ENCODE results near the gene JAK1.

Gene JAK1

DNA sequence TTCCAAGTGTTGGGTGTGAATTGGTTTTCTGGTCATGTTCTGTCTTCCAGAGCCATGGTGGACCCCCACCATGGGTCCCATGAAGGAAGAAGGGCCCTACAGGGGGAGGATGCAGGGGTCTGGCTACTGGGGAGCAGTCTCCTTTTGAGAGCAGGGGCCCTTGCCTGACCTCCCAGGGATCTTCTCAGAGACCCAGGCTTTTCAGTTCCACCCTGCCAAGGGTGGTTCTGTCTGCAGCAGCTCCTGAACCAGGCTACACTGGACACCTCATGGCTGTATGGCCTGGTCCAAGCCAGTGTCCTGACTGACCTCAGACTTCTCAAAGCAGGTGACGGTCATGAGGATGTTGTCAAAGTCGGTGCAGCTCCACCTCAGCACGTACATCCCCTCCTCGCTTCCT is 109.0 kb downstream of the JAK1 start:
- H3K36me3 ChIP-seq = no peaks in the 10 kb centered on the region; the same call in none of the 2 replicates

DNA sequence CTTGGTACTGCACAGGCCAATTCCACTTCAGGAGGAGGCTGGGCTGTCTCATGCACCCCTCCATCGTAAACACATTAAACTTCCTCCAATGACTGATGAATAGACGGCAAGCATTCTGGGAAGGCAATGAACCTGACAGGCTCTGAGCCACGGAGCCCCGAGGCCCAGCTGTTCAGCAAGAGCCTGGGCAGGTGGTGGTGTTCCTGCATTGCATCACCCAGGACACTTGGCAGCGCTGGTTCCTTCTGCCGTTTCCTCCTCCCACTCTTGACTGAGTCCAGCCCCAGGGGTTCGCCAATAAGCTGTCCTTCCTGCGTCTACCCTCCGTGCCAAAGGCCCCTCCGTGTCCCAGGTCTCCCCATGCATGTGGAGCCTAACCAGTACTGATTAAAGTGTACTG is 109.8 kb downstream of the JAK1 start:
- Histone ChIP-seq H3K36me3 (no peaks in the 10 kb centered on the region; the same call in none of the 2 replicates), H3K27ac (no peak overlapping the region), H3K9me3 (ENCODE audit: severe bottlenecking) (no peaks in the 10 kb centered on the region), H3K27me3 (ENCODE audit: insufficient read depth, low read depth, severe bottlenecking) (no peaks in the 10 kb centered on the region), H3K4me3 (ENCODE audit: low read depth, low read length) (no peak overlapping the region)
- TF ChIP-seq, protein P1, sequence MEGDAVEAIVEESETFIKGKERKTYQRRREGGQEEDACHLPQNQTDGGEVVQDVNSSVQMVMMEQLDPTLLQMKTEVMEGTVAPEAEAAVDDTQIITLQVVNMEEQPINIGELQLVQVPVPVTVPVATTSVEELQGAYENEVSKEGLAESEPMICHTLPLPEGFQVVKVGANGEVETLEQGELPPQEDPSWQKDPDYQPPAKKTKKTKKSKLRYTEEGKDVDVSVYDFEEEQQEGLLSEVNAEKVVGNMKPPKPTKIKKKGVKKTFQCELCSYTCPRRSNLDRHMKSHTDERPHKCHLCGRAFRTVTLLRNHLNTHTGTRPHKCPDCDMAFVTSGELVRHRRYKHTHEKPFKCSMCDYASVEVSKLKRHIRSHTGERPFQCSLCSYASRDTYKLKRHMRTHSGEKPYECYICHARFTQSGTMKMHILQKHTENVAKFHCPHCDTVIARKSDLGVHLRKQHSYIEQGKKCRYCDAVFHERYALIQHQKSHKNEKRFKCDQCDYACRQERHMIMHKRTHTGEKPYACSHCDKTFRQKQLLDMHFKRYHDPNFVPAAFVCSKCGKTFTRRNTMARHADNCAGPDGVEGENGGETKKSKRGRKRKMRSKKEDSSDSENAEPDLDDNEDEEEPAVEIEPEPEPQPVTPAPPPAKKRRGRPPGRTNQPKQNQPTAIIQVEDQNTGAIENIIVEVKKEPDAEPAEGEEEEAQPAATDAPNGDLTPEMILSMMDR (IDR thresholded peaks at IDR 0.05; ENCODE audit: low read depth, low read length) = no peak
- DNase-seq = peak; percentile 39

More for the DNA sequence above, 109.0 kb downstream of the JAK1 start:
- TF ChIP-seq, protein P1 (IDR thresholded peaks at IDR 0.05; ENCODE audit: low read depth, low read length) = no peak
- DNase-seq = no peak
- Histone ChIP-seq H3K9me3 (ENCODE audit: severe bottlenecking) (no peaks in the 10 kb centered on the region), H3K27me3 (ENCODE audit: insufficient read depth, low read depth, severe bottlenecking) (no peaks in the 10 kb centered on the region), H3K27ac (no peak overlapping the region), H3K4me3 (ENCODE audit: low read depth, low read length) (no peak overlapping the region)

DNA sequence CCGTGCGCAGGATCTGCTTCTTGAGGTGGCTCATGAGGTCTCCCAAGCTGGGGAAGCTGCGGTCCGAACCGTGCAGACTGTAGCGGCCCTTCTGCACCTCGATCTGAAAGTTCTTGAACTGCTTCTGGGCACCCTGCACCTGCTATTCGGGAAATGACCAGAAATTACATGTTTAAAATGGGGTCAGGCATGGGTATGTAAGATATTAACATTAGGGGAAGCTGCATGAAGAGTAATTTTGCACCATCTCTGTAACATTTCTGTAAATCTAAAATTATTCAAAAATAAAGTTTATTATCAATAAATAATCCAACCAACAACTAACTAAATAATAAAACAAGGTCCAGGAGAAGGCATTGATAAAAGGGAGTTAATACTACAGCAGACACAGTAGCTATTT is 110.8 kb downstream of the JAK1 start:
- H3K27ac ChIP-seq = no peak overlapping the region
- no peaks in the 10 kb centered on the region for H3K27me3 ChIP-seq (ENCODE audit: insufficient read depth, low read depth, severe bottlenecking)
- TF ChIP-seq, protein P1 (IDR thresholded peaks at IDR 0.05; ENCODE audit: low read depth, low read length) = no peak
- no peaks in the 10 kb centered on the region; the same call in none of the 2 replicates for H3K36me3 ChIP-seq
- H3K4me3 ChIP-seq (ENCODE audit: low read depth, low read length) = no peak overlapping the region
- DNase-seq = no peak
- no peaks in the 10 kb centered on the region for H3K9me3 ChIP-seq (ENCODE audit: severe bottlenecking)

DNA sequence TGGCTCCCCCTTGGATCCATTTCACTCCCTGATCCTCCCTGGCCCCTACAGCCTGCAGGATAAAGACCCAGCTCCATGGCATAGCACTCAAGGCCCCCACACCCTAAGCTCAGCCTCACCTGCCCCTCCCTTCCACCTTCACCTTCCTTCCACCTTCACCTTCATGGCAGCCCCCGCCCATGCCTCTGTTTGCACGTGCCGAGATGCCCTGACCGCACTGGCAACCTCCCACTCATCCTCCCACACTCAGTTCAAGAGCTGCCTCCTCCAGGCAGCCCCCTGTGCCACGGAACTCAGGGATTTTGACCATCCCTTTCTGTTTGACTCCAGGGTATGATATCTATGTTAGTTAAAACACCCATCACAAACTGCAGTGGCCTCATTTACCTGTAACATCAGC is 111.7 kb downstream of the JAK1 start:
- TF ChIP-seq, protein P1 (IDR thresholded peaks at IDR 0.05; ENCODE audit: low read depth, low read length) = no peak
- Histone ChIP-seq H3K4me3 (ENCODE audit: low read depth, low read length) (no peak overlapping the region), H3K9me3 (ENCODE audit: severe bottlenecking) (no peaks in the 10 kb centered on the region), H3K27ac (no peak overlapping the region), H3K27me3 (ENCODE audit: insufficient read depth, low read depth, severe bottlenecking) (no peaks in the 10 kb centered on the region), H3K36me3 (no peaks in the 10 kb centered on the region; the same call in none of the 2 replicates)
- no peak for DNase-seq

DNA sequence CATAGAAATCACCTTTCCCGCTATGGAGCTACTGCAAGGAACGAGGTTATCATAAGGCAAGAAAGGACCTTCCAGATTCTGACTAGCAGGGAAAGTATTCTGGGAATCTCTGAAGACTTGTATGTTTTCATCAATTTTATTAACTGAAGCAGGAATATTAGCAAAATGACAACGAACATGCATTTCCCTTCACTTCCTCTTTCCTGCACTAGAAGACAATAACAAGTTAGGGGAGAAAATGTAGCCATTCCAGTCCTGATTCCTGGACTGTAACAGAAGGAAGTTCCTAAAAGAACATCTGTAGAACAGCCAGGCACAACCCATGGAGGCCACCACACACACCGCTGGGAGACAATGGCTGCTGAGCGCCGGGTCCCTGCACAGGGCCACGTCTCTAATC is 114.7 kb downstream of the JAK1 start:
- DNase-seq = no peak
- H3K27me3 ChIP-seq (ENCODE audit: insufficient read depth, low read depth, severe bottlenecking) = no peaks in the 10 kb centered on the region
- no peaks in the 10 kb centered on the region for H3K9me3 ChIP-seq (ENCODE audit: severe bottlenecking)
- H3K27ac ChIP-seq = no peak overlapping the region
- TF ChIP-seq, protein P1 (IDR thresholded peaks at IDR 0.05; ENCODE audit: low read depth, low read length) = no peak
- H3K36me3 ChIP-seq = no peaks in the 10 kb centered on the region; the same call in none of the 2 replicates
- no peak overlapping the region for H3K4me3 ChIP-seq (ENCODE audit: low read depth, low read length)

DNA sequence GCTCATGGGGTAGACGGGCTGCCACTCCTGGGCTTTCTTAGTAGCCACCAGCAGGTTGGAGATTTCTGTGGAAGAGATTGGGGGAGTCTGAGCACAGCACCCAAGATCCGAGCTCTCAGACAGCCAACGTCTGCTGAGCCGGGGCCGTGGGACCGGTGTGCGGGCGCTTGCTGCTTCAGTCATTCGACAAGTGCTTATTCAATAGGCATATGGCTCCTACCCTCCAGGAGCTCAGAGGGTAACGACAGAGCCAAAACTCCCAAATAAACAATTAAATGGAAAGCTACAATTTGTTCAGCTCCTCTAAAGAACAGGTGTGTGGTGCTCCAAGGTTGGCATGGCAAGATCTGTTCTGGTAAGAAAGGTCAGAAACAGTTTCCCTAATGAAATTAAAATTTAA is 115.5 kb downstream of the JAK1 start:
- H3K4me3 ChIP-seq (ENCODE audit: low read depth, low read length) = no peak overlapping the region
- TF ChIP-seq, protein P1 (IDR thresholded peaks at IDR 0.05; ENCODE audit: low read depth, low read length) = no peak
- H3K9me3 ChIP-seq (ENCODE audit: severe bottlenecking) = no peaks in the 10 kb centered on the region
- H3K27me3 ChIP-seq (ENCODE audit: insufficient read depth, low read depth, severe bottlenecking) = no peaks in the 10 kb centered on the region
- H3K36me3 ChIP-seq = no peaks in the 10 kb centered on the region; the same call in none of the 2 replicates
- no peak for DNase-seq
- no peak overlapping the region for H3K27ac ChIP-seq

Measured in WERI-Rb-1 (cell line).